HepG2 (cell line): ENCODE results near the gene TOLLIP. TPM values are rescaled to one million over a fixed set of nuclear protein-coding genes. Genes with fewer than 3 reads are reported as not detected.

Experiments
- ATAC-seq: fragments of 200-7000 bp; cut with Tn5 transposase; 3 replicates; pipeline ENCODE4 v1.9.1; 2020; ENCODE audit warnings: mild to moderate bottlenecking, moderate library complexity
- BruUV-seq: library from RNA; stranded (reverse); fragments of 400-500 nt; replicated peaks from 2 replicates; lab custom pipeline; 2021; lab: Mats Ljungman, UMichigan
- CTCF ChIA-PET: fragments of 300-600 bp; formaldehyde crosslinking; extraction: SDS; loops from one replicate; lab custom pipeline; 2021; ENCODE audit warnings: low total read pairs, inconsistent platforms, low intra/inter-chr PET ratio; lab: Yijun Ruan, JAX
- POLR2A ChIA-PET: fragments of 350-600 bp; sonication (Branson Sonifier 250); formaldehyde crosslinking; loops from one replicate; lab custom pipeline; 2020; ENCODE audit warnings: antibody characterized with exemption, inconsistent platforms; lab: Yijun Ruan, JAX
- DNase-seq: peaks from one replicate; pipeline ENCODE4 v3.0.0-alpha.2; 2015; ENCODE audit warnings: low spot score
- FAIRE-seq: peaks from 3 replicates; lab custom pipeline; 2011; peaks lifted over from hg19 to GRCh38; lab: Jason Lieb, UNC
- H2AFZ ChIP-seq: one replicate; pipeline ENCODE4 v1.6.1; 2011; ENCODE audit warnings: low read length, inconsistent platforms
- H3K27ac ChIP-seq: fragments of 300-600 bp; 3 replicates; pipeline ENCODE4 v1.8.0; 2011; ENCODE audit warnings: mixed run types, mild to moderate bottlenecking, mixed read lengths, low read length, inconsistent platforms; ENCODE audit not compliant: insufficient read depth; ENCODE audit errors: extremely low read length
- H3K27me3 ChIP-seq, 2 experiments: fragments of 200-600 bp in 1 of 2; 2 replicates in 1 of 2; 3 replicates in 1 of 2; pipeline versions ENCODE4 v1.6.0 to v1.8.0; 2011; ENCODE audit warnings: low read length in 2 of 2, mild to moderate bottlenecking in 2 of 2, moderate library complexity in 2 of 2, inconsistent platforms in 1 of 2; ENCODE audit not compliant: insufficient read depth in 2 of 2, control insufficient read depth in 1 of 2
- H3K36me3 ChIP-seq, 2 experiments: fragments of 200-600 bp in 1 of 2; replicated peaks in 1 of 2; 2 replicates in 1 of 2; 3 replicates in 1 of 2; pipeline versions ENCODE4 v1.5.1 to v1.8.0; 2011; ENCODE audit warnings: low read length in 2 of 2, inconsistent platforms in 1 of 2; ENCODE audit not compliant: insufficient read depth in 2 of 2, control insufficient read depth in 1 of 2
- H3K4me1 ChIP-seq: 2 replicates; pipeline ENCODE4 v1.5.1; 2012; ENCODE audit warnings: low read length, inconsistent platforms; ENCODE audit not compliant: insufficient read depth
- H3K4me2 ChIP-seq: 2 replicates; pipeline ENCODE4 v1.6.0; 2011; ENCODE audit warnings: low read depth, low read length, inconsistent platforms
- H3K4me3 ChIP-seq, 3 experiments: fragments of 200-600 bp in 1 of 3; sonication (generic), shearing (Covaris generic) in 1 of 3; replicated peaks in 1 of 3; 2 replicates each; pipeline ENCODE4 v1.5.1; 2011 to 2016; ENCODE audit warnings: low read length in 3 of 3, inconsistent platforms in 2 of 3, low read depth in 2 of 3, mild to moderate bottlenecking in 2 of 3, control low read depth in 1 of 3, mixed read lengths in 1 of 3; ENCODE audit not compliant: insufficient read depth in 1 of 3
- H3K79me2 ChIP-seq: one replicate; pipeline ENCODE4 v1.6.1; 2011; ENCODE audit warnings: low read length, inconsistent platforms; ENCODE audit not compliant: insufficient read depth
- H3K9ac ChIP-seq: 2 replicates; pipeline ENCODE4 v1.6.0; 2011; ENCODE audit warnings: mild to moderate bottlenecking, low read depth, low read length, inconsistent platforms; ENCODE audit not compliant: insufficient read depth
- H3K9me3 ChIP-seq: 2 replicates; pipeline ENCODE4 v1.5.1; 2012; ENCODE audit warnings: mild to moderate bottlenecking, low read length
- H4K20me1 ChIP-seq: 2 replicates; pipeline ENCODE4 v1.6.0; 2011; ENCODE audit warnings: inconsistent platforms, mild to moderate bottlenecking, low read length, moderate library complexity; ENCODE audit not compliant: insufficient read depth
- IRF2 ChIP-seq: IDR thresholded peaks from 2 replicates; pipeline ENCODE4 v1.6.1; 2018; ENCODE audit warnings: missing genetic modification reagents, missing compliant biosample characterization
- PITX1 ChIP-seq: sonication (generic); formaldehyde crosslinking; IDR thresholded peaks from 2 replicates; pipeline ENCODE4 v1.5.1; 2020; ENCODE audit warnings: mild to moderate bottlenecking, missing genetic modification reagents
- SNAPC4 ChIP-seq: sonication (generic); formaldehyde crosslinking; IDR thresholded peaks from 2 replicates; pipeline ENCODE4 v1.4.0; 2020; ENCODE audit warnings: mild to moderate bottlenecking, missing genetic modification reagents
- SYNCRIP ChIP-seq: fragments of 200-400 bp; formaldehyde crosslinking; IDR thresholded peaks from 2 replicates; pipeline ENCODE4 v1.6.1; 2018; ENCODE audit warnings: mild to moderate bottlenecking, low read depth, low read length; ENCODE audit not compliant: insufficient read depth
- TOE1 ChIP-seq: sonication (generic); formaldehyde crosslinking; IDR thresholded peaks from 2 replicates; pipeline ENCODE4 v1.4.0; 2020; ENCODE audit warnings: mild to moderate bottlenecking, missing genetic modification reagents
- ZNF354B ChIP-seq: sonication (generic); formaldehyde crosslinking; IDR thresholded peaks from 2 replicates; pipeline ENCODE4 v1.8.0; 2022; ENCODE audit warnings: mild to moderate bottlenecking, missing genetic modification reagents
- ZNF382 ChIP-seq: sonication (generic); formaldehyde crosslinking; IDR thresholded peaks from 2 replicates; pipeline ENCODE4 v1.5.0; 2020; ENCODE audit warnings: missing genetic modification reagents, mild to moderate bottlenecking, borderline replicate concordance
- ZNF557 ChIP-seq: sonication (generic); formaldehyde crosslinking; IDR thresholded peaks from 2 replicates; pipeline ENCODE4 v1.4.0; 2020; ENCODE audit warnings: missing genetic modification reagents
- ZNF609 ChIP-seq: sonication (generic); formaldehyde crosslinking; IDR thresholded peaks from 2 replicates; pipeline ENCODE4 v1.4.0; 2020; ENCODE audit warnings: mild to moderate bottlenecking, missing genetic modification reagents, borderline replicate concordance
- ZNF790 ChIP-seq: sonication (generic); formaldehyde crosslinking; IDR thresholded peaks from 2 replicates; pipeline ENCODE4 v1.8.0; 2022; ENCODE audit warnings: missing genetic modification reagents, mild to moderate bottlenecking, borderline replicate concordance
- ZSCAN31 ChIP-seq: sonication (generic); formaldehyde crosslinking; IDR thresholded peaks from 2 replicates; pipeline ENCODE4 v1.5.0; 2020; ENCODE audit warnings: low read depth, mild to moderate bottlenecking, missing genetic modification reagents
- WGBS: methylation state at CpG from one replicate; pipeline ENCODE4 v1.1.6; 2017; ENCODE audit warnings: low lambda C conversion rate; 5-methylcytosine and 5-hydroxymethylcytosine counted together
- in situ Hi-C: cut with HindIII; loops from 2 replicates; pipeline ENCODE4 v1.10.0; 2017; ENCODE audit warnings: low pct_unique_long_range_greater_than_20kb; ENCODE audit not compliant: extremely low pct_ligation_motif_present
- intact Hi-C: fragments of 100-400 bp; cut with micrococcal nuclease; formaldehyde crosslinking; loops from one replicate; pipeline ENCODE4 v1.10.0; 2022; ENCODE audit not compliant: unreplicated experiment
- polyA plus RNA-seq, 8 experiments: library from polyadenylated mRNA; depleted of rRNA in 3 of 8; stranded (reverse) in 7 of 8; unstranded in 1 of 8; fragments of >200 nt; fragmentation: Illumina TruSeq in 4 of 8; extraction: Trizol in 4 of 8; gene quantifications; 2 replicates each; pipeline versions ENCODE4 v1.2.1 to v1.2.3, GENCODE V29; 2011 to 2016; ENCODE audit warnings: low read depth in 4 of 8, missing spikeins in 1 of 8, mixed read lengths in 1 of 8; ENCODE audit not compliant: insufficient read depth in 1 of 8
- total RNA-seq, 5 experiments: library from RNA; depleted of rRNA; stranded (reverse); fragments of >200 nt; fragmentation: Illumina TruSeq; extraction: Trizol; gene quantifications; 2 replicates each; pipeline ENCODE4 v1.2.3, GENCODE V29; 2016; ENCODE audit warnings: low read depth in 1 of 5
- TF ChIP-seq, protein P1 (sequence below): sonication (generic); formaldehyde crosslinking; IDR thresholded peaks from 2 replicates; pipeline ENCODE4 v1.8.1; 2022; ENCODE audit warnings: mild to moderate bottlenecking, missing genetic modification reagents

TOLLIP gene
- total and polyA plus RNA-seq, 2 of the 13 experiments (the other 11 are each of a cell fraction or from before 2014, with no cell fraction given) = 25.9 to 47.5 TPM

- H4K20me1 ChIP-seq = no peaks in the 10 kb centered on the region
- ChIA-PET CTCF (no interaction called here), POLR2A (no interaction called here)
- BruUV-seq = no TSS peak
- no peaks in the 10 kb centered on the region for H3K79me2 ChIP-seq
- no peaks in the 10 kb centered on the region for H3K36me3 ChIP-seq
- H3K9ac ChIP-seq = no peak overlapping the region
- no peak for ATAC-seq
- FAIRE-seq = no peak
- no peaks in the 10 kb centered on the region for H3K9me3 ChIP-seq
- no peak overlapping the region for H3K4me3 ChIP-seq
- no peak overlapping the region for H3K27ac ChIP-seq
- peaks cover 10 to 59% of the 10 kb centered on the region in 2 experiments for H3K27me3 ChIP-seq
- peaks cover 7% of the 10 kb centered on the region; the same call in 1 of the 2 replicates for H3K4me1 ChIP-seq
- TF ChIP-seq, protein P1, sequence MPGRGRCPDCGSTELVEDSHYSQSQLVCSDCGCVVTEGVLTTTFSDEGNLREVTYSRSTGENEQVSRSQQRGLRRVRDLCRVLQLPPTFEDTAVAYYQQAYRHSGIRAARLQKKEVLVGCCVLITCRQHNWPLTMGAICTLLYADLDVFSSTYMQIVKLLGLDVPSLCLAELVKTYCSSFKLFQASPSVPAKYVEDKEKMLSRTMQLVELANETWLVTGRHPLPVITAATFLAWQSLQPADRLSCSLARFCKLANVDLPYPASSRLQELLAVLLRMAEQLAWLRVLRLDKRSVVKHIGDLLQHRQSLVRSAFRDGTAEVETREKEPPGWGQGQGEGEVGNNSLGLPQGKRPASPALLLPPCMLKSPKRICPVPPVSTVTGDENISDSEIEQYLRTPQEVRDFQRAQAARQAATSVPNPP (CRISPR knock-in tag) = no peak
- TF ChIP-seq IRF2 (no peak), ZSCAN31 (CRISPR knock-in tag) (no peak), TOE1 (CRISPR knock-in tag) (no peak), ZNF609 (CRISPR knock-in tag) (no peak), ZNF382 (no peak), ZNF790 (CRISPR knock-in tag) (no peak), SYNCRIP (no peak), PITX1 (no peak), SNAPC4 (CRISPR knock-in tag) (no peak), ZNF354B (CRISPR knock-in tag) (no peak), ZNF557 (CRISPR knock-in tag) (no peak)
- in situ Hi-C loops (no loop called here), intact Hi-C loops (no loop called here)
- no peak for DNase-seq
- WGBS = 61% methylated on average over 19 of the region's 28 CpGs
- no peak overlapping the region for H3K4me2 ChIP-seq
- no peak overlapping the region for H2AFZ ChIP-seq
These were observed 37.4 kb upstream of the TOLLIP start for GRCh38 chr11:1346669-1347390.
